Measurements from ENCODE around the gene NUDT1.

The NUDT1 gene

DNA sequence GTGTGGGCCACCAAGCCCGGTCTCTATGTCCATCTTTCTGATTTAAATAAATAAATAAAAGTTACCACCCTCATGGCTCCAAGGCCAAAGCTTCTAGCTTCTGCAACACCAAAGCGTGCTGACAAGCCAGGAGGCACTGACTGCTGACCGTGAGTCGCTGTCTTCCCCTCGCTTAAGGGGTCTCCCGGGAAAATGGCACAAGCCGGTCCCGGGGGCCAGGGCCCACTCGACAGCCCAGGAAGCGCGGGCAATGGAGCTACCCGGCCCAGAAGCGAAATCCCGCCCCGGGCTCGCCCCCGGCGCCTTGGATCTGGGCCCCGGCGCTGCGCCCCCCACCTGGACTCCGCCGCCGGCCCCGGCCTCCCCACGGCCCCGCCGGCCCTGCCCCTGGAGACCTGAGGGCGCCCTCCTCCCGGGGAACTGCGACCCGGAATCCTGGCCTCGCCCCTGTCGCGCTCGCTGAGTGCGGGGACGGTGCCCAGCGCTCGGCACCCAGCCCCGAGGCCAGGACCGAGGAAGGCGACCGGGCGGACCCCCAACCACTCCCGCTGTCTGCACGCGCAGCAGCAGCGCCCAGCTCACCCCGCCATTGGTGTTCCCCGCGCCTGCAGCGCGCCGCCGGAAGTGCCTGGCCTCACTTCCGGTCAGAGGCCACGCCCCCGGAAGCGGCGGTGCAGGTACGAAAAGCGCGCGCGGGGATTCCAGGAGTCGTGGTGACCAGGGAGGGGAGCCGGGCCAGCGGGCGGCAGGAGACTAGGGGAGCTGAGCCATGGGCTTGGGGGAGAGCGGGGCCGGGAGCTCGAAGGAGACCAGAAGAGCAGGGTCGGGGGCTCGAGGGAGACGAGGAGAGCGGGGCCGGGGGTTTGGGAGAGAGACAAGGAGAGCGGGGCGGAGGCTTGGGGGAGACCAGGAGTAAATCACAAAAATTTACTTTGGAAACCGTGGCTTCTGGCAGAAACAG is at the start of gene NUDT1, which contains the start of gene MRM2:
Gene NUDT1 (plus strand): TSS at position 647 of the 961 bp plus-strand sequence. CDS start 2,349 bp downstream, outside the sequence.
Gene MRM2 (minus strand): TSS at position 626 of the 961 bp plus-strand sequence. CDS start 36 bp downstream, at position 590.
- DNase-seq (ENCODE audit: low spot score): peak; percentile 91

DNA sequence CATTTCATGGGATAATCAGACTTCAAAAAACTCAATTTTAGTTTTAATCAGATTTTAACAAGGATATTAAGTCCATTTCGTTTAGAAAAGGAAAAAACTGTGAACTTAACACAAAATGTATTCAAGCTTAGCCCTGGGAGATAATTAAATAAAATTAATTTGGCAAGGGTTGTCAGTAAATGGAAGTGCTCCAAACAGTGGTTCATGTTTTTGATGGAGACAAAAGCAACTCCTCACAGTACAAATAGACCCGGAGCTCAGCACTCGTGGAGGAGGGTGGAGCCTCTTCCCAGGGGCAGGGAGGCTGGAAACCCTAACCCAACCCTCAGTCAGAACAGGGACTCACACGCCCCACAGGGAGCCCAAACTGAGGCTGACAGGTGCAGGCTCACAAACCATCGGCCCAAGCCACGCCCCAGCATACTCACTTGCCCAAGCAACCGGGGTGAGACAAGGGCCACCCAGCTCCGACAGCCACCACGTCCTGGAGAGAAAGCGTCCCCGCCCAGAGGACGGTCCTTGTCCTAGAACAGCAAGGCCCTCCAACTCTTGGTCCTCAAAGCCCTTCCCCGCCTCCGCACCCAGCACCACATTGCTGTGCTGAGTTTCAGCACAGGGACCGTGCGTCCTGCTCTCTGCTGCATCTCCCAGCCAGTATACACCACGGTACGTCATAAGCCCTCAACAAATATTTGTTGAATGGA is 49.0 kb upstream of the NUDT1 start:
- DNase-seq (ENCODE audit: low spot score): no peak

DNA sequence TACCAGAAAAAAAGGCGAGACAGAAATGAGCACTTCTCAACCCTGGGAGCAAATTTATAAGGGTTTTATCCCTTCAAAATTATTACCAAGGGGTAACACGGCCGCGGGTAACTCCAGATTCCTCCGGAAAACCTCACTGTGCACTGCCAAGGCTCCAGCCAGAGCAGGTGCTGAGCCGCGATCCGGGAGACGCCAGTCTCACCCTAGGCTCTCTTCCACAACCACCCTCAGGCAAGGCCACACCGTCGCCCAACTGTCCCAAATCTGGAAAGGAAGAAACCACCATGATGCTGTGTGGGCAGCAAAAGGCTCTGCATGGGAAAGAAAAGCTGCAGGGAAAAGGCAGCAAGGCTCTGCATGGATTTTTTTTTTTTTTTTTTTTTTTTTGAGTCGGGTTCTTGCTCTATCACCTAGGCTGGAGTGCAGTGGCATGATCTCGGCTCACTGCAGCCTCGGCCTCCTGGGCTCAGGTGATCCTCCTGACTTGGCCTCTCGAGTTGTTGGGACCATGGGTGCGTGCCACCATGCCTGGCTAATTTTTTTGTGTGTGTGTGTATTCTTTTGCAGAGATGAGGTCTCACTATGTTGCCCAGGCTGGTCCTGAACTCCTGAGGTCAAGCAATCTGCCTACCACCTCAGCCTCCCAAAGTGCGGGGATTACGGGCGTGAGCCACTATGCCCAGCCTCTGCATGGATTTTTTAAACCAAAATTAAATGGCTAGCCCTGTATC is 48.3 kb upstream of the NUDT1 start:
- DNase-seq (ENCODE audit: low spot score): no peak

DNA sequence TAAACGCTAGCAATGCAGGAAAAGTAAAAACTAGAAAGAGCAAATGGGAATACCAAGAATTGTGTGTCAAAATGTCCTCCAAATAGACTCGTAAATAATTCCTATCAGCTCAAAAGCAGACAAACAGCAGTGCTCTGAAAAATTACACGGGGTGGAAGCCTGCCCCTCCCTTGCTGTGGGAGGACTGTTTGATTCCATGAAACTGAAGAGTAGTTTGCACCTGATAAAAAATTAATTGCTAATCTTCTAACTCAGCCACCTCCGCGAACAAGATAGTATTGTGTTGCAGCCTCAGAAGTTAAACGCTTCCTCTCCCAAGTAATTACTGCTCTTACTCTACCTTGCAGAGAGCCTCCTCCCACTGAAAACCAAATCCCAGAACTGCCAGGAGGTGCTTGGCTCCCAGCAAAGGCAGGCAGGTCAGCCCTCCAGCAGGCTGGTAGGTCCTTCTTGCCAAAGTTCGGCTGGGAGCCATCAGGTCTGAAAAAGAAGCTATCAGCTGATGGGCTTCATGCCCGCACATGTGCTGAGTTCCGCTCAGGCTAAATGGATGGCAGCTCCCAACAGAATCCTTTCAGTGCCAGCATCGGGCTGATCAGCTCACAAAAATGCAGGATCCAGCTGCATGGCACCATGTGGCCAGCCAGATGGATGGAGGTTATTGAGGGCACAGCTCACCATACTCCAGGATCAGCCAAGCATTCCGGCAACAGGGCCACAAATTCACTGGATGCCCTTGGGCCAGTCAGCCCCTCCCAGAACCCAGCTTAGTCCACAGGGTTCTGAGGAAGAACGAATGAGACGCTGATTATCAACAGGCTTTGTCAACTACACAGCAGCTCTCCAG is 46.4 kb upstream of the NUDT1 start:
- DNase-seq (ENCODE audit: low spot score): peak; percentile 70

DNA sequence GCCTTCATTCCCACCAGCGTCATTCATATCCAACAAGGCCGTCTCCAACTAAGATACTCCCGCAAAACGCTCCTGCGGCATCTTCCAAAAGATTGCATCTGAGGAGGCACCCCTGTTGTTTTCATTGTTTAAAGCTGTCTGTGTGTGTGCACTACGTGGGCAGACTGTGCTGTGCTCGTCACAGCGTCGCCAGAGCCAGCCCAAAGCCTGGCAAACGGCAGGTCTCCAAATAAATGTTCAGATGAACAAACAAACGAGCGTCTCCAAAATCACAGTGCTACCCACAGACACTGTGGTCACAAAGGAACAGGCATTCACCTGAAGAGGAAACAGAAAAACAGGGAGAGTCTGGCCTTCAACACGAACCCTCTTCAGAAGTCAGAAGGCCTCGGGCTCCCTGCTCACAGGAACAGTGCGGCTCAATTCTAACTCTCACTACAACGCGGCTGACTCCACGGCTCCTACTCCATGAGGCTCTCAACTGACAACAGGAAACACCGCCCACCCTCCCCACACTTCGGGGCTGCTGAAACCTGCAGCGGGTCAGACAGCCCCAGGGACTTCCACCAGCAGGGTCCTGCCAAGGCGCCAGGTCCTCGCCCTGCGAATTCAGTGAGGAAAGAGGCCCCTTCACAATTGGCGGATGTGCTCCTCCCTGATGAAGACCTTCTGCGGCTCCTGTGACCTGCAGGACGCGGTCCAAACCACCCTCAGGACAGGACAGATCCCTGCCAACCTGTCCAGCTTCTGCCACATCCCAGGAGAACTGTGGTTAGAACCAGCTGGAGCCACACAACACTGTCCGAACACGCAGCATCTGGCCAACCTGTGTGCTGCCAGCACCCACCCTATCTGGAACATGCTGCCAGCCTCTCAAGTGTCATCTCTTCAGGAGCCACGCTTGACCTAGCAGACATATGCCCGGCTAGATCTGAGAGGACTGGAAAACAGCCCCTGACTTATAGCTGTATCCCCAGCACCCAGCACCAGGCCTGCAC is 45.3 kb upstream of the NUDT1 start:
- DNase-seq (ENCODE audit: low spot score): no peak

DNA sequence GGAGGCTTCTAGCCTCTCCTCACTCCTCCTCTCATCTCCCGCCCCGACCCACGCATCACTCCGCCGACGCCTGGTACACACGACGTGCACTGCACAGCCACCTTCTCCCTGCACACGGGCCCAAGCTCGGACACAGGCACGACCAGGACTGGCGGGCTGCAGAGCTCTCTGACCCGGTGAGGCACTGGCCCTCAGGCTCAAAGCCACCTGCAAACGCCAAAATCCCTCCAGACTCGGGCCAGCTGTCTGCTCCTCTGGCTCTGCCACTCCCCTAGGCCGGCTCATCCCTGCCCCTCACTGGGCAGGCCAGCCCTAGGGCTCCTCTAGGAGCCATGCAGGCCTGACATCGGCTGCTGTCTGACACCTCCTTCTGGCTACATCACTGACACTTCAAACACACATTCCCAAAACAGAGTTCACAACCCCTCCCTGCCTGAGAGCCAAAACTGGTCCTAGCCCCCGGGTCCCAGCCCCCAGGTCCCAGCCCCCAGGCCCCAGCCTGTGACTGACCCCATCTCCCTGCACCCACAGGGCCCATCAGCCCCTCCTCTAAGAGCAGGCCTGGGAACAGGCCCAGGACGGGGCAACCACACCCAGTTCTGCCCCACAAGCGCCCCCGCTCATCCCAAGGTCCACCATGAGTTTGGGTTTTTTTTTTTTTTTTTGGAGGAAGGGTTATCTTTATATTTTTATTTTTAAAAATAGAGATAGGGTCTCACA is 44.4 kb upstream of the NUDT1 start:
- DNase-seq (ENCODE audit: low spot score): no peak

DNA sequence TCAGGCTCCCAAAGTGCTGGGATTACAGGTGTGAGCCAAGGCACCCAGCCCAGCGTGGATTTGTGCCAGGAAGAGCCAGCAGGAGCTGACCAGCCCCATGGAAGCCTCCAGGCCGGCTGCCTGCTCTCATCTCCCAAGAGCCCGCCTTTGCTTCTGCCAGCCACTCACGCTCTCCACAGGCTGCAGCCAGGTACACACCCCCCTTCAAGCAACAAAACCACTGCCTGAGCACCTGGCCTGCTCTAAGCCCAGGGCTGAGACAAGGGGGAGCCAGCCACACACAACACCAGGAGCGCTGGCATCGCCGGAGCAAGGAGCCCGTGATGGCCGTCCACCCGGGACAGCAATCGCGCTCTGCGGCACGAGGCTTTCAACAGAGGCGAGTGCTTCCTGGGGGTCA is 43.8 kb upstream of the NUDT1 start:
- no peak for DNase-seq (ENCODE audit: low spot score)

DNA sequence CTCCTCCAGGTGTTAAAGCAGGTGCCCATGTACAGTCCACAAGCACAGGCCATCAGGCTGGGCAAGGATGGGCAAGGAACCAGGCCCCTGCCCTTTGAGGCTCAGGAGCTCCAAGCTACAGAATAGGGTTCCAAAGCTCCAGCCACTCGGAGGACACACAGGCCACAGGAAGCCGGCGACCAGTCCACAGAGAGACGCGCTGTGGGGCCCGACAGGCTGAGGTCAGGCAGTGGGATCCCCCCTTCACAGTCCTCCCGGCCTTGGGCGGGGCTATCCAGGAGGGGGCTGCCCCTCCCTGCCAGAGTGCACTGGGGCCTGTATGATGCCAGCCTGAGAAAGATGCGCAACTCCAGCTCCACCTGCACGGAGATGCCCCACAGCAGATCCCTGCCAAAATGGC is 43.3 kb upstream of the NUDT1 start:
- DNase-seq (ENCODE audit: low spot score): no peak

DNA sequence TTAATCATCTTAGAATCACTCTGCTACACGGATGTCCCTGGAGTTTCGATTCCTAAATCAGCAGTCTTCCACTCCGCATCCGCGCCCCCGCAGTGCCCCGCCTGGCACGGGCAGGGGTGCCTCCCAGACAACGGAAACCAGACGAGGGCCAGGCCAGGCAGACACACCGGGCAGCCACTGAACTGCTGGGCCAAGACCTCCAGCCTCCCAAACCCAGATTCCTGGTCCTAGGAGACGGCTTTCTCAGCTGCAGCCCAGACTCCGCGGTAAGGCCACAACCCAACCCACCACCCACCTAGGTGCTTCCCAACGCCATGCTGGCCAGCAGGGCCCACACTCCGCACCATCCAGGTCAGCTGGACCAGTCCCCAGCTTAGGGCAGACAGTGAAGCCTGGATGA is 42.5 kb upstream of the NUDT1 start:
- DNase-seq (ENCODE audit: low spot score): no peak

DNA sequence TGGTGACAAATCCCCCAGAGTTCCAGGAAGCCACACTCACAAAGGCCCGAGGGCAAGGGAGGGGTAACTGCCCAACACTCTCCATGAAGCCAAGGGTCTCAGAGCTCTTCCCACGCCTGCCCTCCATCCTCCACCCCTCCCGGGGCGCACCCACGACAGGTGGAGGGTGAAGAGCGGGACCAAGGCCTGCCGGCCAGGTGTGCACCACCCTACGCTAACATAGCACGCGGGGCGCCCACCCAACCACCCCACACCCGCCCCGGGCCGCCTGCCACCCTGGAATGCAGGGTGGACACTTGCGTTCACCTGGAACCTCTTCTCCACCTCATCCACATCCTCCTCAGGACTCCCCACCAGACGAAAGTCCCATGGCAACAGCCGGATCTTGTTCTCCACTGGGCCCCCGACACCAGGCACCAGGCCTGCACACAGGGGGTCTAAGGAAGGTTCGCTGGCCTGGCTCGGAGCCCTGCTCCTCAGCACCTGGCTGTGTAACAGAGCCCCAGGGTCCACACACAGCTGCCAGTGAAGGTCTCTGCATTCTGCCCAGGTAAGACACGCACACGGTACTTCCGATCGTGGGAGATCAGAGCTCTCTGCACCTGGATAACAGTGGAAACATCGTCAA is 42.0 kb upstream of the NUDT1 start:
- DNase-seq (ENCODE audit: low spot score): no peak

DNA sequence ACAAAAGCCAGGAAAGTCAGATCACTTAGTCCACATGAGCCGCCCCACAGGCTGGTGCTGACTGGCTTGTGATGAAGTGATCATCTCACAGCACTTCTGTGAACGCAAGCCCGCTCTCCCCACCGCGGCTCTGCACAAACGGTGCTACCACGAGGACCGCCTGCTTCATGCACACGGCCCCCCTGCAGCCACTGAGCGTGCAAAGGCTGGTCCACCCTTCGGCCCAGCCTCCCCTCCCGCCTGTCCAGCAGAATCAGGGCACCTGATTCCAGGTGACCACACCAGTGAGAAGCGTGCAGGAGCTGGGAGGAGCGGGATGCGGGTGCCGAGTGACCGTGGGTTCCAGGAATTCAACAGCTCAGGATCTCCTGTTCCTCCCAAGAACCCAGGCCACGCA is 41.4 kb upstream of the NUDT1 start:
- DNase-seq (ENCODE audit: low spot score): no peak

DNA sequence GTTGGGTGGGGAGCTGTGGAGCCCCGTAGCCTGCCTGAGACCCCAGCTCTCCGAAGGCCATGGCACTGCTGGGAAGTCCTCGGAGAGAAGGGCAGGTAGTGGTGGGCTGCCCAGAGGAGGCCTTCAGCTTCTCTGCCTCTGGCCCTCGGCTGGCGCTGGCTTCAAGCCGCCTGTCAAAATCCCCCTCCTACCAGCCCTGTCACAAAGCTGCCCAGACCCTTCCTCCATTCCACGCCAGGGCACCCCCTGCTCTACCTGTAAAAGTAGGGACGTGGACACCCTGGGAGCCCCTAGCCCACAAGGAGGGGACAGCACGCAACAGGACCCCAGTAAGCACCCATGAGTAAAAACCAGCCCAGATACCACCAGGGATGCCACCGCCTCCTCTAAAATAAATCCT is 40.9 kb upstream of the NUDT1 start:
- DNase-seq (ENCODE audit: low spot score): peak; percentile 55

DNA sequence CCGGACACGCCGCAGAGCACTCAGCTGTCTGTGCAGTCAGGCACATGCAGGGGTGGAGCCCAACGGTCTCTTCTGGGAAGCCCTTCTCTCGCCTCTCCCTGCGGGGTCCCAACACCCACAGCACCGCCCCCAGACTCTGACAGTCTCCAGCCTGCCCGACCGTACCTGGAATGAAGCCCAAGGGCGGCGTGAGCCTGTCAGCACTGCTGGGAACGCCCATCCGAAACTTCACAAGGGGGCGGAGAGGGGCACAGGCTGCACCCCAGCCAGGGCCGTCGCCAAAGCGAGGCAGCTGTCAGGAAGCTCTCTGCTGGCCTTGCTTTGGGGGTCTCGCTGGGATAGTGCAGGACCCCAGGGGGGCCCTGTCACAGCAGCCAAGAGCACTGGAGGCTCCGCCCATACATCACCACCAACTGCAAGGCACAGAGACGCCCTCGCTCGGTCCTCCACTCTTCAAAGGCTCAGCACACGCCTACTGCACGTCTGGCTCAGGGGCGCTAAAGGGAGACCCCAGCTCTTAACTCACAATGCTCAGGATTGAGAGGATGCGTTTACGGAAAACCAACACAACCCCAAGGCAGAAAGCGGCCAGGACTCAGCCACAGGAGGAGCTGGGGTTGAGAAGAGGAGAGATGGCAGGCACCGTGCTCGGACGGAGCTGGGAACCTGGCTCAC is 40.2 kb upstream of the NUDT1 start:
- peak; percentile 67 for DNase-seq (ENCODE audit: low spot score)

DNA sequence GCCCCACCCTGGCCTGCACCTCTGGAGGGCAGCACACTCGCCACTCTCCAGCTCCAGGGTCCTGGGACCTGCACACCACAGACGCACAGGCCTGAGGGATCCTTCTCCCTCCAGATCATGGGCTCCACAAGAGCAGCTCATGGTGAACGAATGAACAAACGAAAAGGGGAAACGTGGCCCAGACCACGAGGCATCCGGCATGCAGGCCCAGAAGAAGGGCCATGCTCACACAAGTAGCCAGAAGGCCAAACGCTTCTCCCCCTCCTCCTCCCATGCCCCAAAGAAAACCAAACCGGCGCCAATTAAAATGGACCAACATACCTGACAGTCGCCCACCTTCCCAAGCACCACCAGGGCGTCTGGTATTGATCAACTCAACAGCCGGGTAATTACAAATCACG is 39.7 kb upstream of the NUDT1 start:
- no peak for DNase-seq (ENCODE audit: low spot score)

DNA sequence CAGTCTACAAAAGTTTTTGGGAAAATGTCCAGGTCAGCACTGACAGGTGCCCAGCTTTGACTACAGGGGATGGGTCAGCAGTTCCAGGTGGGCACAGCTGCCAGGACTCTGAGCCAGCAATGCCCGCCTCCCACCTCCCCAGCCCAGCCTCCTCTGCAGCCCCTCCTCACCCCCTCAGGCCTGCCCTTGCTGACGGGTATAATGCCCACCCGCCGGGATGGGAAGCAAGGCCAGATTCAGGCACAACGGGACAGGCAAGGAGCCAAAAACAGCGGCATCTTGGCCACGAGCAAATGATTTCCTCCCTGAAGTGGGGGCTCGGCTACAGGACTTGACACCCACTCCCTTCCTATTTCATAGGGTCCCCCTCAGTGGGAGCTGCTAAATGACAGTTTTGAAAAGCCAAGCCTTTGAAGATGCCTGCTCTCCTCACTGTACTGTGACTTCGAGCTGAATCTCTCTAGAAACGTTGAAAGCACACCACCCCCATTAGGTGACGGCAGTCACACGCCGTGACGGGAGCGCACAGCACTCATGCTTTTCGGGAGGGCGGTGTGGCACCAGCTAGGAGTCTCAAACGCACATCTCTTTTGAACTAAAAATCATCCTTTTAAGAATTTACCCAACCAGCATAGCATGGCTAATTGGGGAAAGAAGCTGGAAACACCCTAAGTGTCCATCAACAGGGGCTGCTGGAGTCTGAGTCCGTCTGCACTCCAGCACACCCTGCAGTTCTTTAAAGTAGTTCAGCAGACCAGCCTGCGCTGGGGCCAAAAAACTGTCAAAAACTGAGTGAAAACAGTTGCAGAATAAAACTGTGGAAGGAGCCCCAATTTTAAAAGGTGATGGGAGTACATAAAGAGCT is 38.9 kb upstream of the NUDT1 start:
- peak; percentile 59 for DNase-seq (ENCODE audit: low spot score)

DNA sequence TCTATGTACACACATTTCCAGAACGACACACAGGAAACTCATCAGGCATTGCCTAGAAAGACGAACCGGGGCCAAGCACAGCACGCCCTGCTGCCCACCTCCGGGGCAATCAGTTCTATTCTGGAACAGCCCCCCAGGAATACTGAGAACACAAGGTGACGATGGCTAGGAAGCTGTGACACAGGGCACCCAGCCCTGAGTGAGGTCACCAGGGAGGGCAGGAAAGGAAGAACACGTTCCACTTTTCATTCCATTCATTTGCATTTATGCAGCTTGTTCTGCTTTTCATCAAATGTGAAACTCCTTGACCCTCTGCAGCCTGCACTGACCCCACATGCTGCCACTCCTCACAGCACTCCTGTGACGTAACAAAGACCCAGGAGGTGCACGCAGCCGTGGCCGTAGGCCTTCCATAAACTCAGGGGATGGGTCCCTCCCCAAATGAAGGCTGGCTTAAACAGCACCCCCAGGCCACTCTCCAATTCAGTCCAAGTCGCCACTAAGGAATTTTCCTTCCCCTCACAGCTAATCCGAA is 38.2 kb upstream of the NUDT1 start:
- peak; percentile 26 for DNase-seq (ENCODE audit: low spot score)

DNA sequence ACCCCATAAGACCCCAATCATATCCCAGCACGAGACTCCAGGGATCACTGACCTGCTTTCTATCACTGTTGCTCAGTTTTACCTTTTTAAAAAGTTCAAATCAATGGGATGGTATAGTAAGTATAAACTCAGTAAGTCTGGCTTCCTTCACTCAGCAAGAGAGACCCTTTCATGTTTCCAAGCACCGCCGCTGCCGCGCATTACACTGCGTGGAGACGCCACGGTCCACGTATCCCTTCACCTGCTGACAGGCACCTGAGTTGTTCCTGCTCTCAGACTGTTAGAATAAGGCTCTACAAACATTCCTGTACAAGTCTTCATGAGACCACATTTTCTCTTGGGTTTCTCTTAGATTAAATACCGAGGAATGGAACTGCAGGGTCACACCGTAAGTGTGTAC is 37.6 kb upstream of the NUDT1 start:
- peak; percentile 18 for DNase-seq (ENCODE audit: low spot score)
